Mucosa of descending colon (tissue), 3 donors: ENCODE results near the gene SNHG17. TPM values are rescaled to one million over a fixed set of nuclear protein-coding genes. Genes with fewer than 3 reads are reported as not detected.

ENCODE experiments used
- ATAC-seq: fragments of 200-7000 bp; cut with Tn5 transposase; one replicate; pipeline ENCODE4 v1.9.1; 2020; ENCODE audit warnings: mild to moderate bottlenecking, moderate library complexity
- DNase-seq, 3 donors: peaks; one replicate each; pipeline ENCODE4 v3.0.0-alpha.2; 2020
- H3K36me3 ChIP-seq: fragments of 200-600 bp; one replicate; pipeline ENCODE4 v1.8.0; 2021; ENCODE audit warnings: low read depth, mild to moderate bottlenecking
- H3K4me1 ChIP-seq: fragments of 200-600 bp; one replicate; pipeline ENCODE4 v1.8.0; 2021; ENCODE audit warnings: low read depth, mild to moderate bottlenecking
- H3K4me3 ChIP-seq: fragments of 200-600 bp; one replicate; pipeline ENCODE4 v1.8.0; 2021; ENCODE audit warnings: mild to moderate bottlenecking
- H3K9me3 ChIP-seq: fragments of 200-600 bp; one replicate; pipeline ENCODE4 v1.8.0; 2021; ENCODE audit warnings: mild to moderate bottlenecking
- intact Hi-C, 2 donors: fragments of 100-400 bp; cut with DNase I in 1 of 2; cut with micrococcal nuclease in 1 of 2; formaldehyde crosslinking; loops; one replicate each; pipeline versions ENCODE4 v1.11.0 to v1.11.1; 2022; cut with DNase I, micrococcal nuclease
- total RNA-seq, 3 donors: library from RNA; stranded (reverse); fragmentation: NEBNext Ultra II Directional in 2 of 3; extraction: Animal tissue kit (Norgen Biotek cat#: 25700) in 2 of 3; gene quantifications; one replicate each; pipeline versions ENCODE4 v1.2.1 to v1.2.4, GENCODE V29; 2021 to 2023
- TF ChIP-seq, protein P1 (sequence below): fragments of 200-600 bp; IDR thresholded peaks from one replicate; pipeline ENCODE4 v1.8.0; 2022; ENCODE audit warnings: antibody characterized with exemption, mild to moderate bottlenecking
- donor health status: DM: no; HTN: no; CAD: no; lungs with moderate emphysema.
- donor health status: DM: no; HTN: no; CAD: no.
- donor health status: DM: no; HTN: yes; CAD: no.

Gene SNHG17
- total RNA-seq, 3 donors from 2014 or later, result 25.9 to 28.7 (median 26.3) TPM

DNA sequence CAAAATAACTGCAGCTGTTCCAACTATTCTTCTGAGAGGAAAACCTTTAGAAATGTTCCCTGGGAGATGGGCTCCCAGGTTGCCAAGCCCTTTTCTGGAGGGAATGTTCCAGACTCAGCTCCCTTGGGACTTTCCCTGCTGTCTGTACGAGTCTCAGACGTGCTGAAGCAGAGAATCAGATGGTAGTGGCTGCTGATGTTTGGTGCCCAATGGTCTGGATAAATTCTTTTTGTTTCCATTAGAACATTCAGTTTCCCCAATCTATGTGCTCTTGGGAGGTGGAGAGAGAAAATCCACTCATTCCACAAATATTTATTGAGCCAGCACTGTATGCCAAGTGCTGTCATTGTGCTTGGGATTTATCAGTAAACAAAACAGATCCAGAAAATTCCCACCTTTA lies 40.0 kb downstream of the SNHG17 start:
- no peaks in the 10 kb centered on the region for H3K36me3 ChIP-seq
- no peaks in the 10 kb centered on the region for H3K4me1 ChIP-seq
- H3K9me3 ChIP-seq, result no peaks in the 10 kb centered on the region
- ATAC-seq (no peak), DNase-seq (no peak)
- intact Hi-C loops, result no loop called here
- H3K4me3 ChIP-seq, result no peak overlapping the region
- TF ChIP-seq, protein P1, sequence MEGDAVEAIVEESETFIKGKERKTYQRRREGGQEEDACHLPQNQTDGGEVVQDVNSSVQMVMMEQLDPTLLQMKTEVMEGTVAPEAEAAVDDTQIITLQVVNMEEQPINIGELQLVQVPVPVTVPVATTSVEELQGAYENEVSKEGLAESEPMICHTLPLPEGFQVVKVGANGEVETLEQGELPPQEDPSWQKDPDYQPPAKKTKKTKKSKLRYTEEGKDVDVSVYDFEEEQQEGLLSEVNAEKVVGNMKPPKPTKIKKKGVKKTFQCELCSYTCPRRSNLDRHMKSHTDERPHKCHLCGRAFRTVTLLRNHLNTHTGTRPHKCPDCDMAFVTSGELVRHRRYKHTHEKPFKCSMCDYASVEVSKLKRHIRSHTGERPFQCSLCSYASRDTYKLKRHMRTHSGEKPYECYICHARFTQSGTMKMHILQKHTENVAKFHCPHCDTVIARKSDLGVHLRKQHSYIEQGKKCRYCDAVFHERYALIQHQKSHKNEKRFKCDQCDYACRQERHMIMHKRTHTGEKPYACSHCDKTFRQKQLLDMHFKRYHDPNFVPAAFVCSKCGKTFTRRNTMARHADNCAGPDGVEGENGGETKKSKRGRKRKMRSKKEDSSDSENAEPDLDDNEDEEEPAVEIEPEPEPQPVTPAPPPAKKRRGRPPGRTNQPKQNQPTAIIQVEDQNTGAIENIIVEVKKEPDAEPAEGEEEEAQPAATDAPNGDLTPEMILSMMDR, result no peak

DNA sequence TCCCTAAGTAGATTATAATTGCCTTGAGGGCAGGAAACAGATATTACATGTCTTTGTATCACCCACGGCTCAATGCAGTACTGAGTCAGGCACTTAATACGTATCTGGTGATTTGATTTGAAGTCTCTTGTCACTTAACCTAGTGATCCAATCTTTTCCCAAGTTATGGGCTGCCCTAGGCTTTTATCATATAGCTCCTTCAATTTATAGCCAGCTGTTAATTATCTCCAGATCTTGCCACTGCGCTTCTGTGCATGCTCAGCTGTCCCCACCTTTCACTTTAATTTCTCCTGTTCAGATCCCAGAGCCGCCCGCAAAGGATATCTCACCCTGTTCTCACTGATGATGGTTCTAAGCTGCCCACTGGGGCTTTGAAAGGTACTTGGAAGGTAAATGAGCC lies 41.9 kb downstream of the SNHG17 start:
- DNase-seq, result no peak
- H3K4me3 ChIP-seq, result no peak overlapping the region
- no peaks in the 10 kb centered on the region for H3K9me3 ChIP-seq
- H3K4me1 ChIP-seq, result no peaks in the 10 kb centered on the region
- H3K36me3 ChIP-seq, result no peaks in the 10 kb centered on the region
- no peak for ATAC-seq
- TF ChIP-seq, protein P1, result no peak
- intact Hi-C loops, result no loop called here

DNA sequence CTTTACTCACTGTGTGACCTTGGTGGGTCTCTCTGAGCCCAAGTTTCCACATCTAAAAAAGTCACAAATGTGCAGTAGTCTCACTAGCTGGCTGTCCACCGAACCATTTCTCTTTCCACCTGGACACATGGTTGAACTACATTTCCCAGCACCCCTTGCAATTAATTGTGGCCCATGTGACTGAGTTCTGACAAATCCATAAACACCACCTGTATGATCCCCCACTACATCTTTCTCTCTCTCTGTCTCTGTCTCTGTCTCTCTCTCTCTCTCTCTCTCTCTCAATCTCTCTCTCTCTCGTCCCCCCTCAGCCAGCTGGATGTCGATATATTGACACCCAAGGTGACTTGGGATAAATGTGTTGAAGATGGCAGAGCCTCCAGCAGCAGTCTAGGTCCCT lies 42.8 kb downstream of the SNHG17 start:
- DNase-seq, result no peak
- ATAC-seq, result no peak
- TF ChIP-seq, protein P1, result no peak
- no peak overlapping the region for H3K4me3 ChIP-seq
- no peaks in the 10 kb centered on the region for H3K4me1 ChIP-seq
- no peaks in the 10 kb centered on the region for H3K36me3 ChIP-seq
- intact Hi-C loops, result no loop called here
- no peaks in the 10 kb centered on the region for H3K9me3 ChIP-seq

DNA sequence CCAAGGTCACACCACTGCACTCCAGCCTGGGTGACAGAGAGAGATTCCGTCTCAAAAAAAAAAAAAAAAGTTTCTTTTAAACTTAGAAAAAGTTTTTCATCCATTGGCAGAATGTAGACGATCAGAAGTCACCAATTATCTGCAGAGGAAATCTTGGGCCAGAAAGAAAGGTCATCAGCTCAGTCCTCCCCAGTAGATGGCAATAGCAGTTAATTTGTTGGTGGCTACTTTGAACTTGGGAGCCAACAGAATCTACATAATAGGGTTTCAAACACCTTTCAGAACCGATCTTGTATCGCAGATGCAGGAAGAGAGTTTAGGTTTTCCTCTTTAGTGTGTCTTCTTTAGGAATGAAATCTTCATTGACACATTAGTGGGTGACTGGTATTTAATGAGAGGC lies 47.2 kb downstream of the SNHG17 start:
- no peak overlapping the region for H3K4me3 ChIP-seq
- H3K4me1 ChIP-seq, result no peaks in the 10 kb centered on the region
- no peak for DNase-seq
- ATAC-seq, result no peak
- no peaks in the 10 kb centered on the region for H3K36me3 ChIP-seq
- intact Hi-C loops, result no loop called here
- no peaks in the 10 kb centered on the region for H3K9me3 ChIP-seq
- TF ChIP-seq, protein P1, result no peak

DNA sequence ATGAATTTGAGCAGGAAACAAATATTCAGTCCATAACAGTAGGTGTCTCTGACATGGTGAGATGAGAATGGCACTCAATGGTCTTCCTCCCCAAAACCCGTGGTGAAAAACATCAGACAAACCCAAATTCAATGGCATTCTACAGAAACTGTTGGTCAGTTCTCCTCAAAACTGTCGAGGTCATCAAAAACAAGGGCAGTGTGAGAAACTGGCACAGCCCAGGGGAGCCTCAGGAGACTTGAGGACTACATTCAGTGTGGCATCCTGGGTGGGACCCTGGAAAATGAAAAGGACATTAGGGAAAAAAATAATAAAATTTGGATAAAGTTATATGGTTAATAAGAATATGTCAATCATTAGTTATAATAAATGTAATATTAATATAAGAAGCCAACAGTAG lies 48.3 kb downstream of the SNHG17 start:
- no peak overlapping the region for H3K4me3 ChIP-seq
- no peaks in the 10 kb centered on the region for H3K36me3 ChIP-seq
- DNase-seq, result no peak
- H3K9me3 ChIP-seq, result no peaks in the 10 kb centered on the region
- ATAC-seq, result no peak
- H3K4me1 ChIP-seq, result no peaks in the 10 kb centered on the region
- intact Hi-C loops, result no loop called here
- TF ChIP-seq, protein P1, result no peak

DNA sequence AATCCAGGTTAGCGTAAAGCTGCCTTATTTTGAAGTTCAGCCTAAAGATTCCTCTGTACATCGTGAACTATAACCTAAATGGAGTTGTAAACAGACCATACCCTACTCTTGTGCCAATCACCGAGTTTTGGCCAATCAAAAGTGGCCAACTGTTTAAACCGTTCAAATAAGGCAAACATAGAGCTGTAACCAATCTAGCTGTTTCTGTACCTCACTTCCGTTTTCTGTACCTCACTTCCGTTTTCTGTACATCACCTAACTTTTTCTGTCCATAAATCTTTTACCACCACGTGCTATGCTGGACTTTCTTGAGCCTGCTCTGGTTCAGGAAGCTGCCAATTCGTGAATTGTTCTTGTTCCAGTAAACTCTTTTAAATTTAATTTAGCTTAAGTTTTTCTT lies 49.1 kb downstream of the SNHG17 start:
- H3K9me3 ChIP-seq, result no peaks in the 10 kb centered on the region
- ATAC-seq (no peak), DNase-seq (no peak)
- no peaks in the 10 kb centered on the region for H3K4me1 ChIP-seq
- TF ChIP-seq, protein P1, result no peak
- H3K36me3 ChIP-seq, result no peaks in the 10 kb centered on the region
- no peak overlapping the region for H3K4me3 ChIP-seq
- intact Hi-C loops, result no loop called here
